G401.6 (cell line): ENCODE measurements around the gene ITGB1BP2.
A peak's percentile ranks its signal among the peaks of the same experiment; 100 is the strongest.
"Not testable (repeated sequence)": the region's sequence is repeated elsewhere in the genome, so short reads cannot be mapped to it uniquely, and the experiment has no call there.

ENCODE experiments used
- FAIRE-seq: peaks from 2 replicates; lab custom pipeline; 2012; peaks lifted over from hg19 to GRCh38; lab: Jason Lieb, UNC

The ITGB1BP2 gene

DNA sequence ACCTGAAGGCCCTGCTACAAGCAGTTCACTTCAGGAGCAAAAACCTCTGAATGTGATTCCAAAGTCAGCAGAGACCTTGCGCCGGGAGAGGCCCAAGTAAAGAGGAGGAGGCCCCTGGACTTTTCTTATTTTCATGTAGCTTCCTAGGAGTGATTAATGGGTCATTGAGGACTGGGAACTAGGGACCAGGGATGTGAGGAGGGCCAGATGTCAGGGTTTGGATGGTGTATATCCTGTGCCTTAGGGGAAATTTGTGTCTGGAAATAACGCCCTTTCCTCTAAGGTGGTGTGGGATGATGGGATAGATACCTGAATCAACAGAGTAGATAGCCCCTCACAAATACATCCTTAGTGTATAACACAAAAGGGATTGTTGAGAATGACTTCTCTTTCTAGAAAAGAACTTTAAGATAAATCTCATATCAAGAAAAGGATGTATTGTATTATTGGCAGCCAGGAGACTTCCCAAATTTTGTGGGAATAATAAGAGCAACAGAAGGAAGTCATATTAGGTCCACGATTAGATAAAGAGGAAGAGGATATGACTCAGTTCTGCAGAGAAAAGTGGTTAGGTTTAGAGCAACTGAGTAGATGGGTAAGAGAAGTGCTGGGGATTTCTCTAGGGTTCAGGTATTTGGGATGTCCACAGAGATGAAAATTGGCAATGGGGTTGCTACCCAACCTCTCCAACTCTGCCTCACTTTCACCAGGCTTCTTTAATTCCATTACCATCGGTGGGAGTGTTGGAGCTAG is 1.1 kb downstream of the ITGB1BP2 start:
- no peak for FAIRE-seq

DNA sequence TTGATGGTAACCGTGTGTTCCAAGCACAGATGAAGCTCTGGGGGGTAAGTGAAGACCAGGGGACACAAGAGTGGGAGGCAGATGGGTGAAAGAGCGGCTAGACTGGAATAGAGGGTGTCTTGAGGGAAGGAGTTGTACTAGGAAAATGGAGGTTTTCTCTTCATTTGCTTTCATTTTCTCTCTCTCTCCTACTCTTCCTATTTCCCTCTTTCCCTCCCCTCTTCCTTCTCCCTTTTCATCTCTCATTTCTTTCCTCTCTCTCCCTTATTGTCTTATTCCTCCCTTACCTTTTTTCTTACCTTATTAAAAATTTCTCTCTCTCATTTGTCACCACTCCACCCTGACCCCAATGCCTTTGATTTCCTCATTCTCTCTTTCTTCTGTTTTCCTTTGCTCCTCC is 3.0 kb downstream of the ITGB1BP2 start:
- FAIRE-seq, result no peak

GRCh38 chrX:71315917-71316316 is 14.4 kb downstream of the ITGB1BP2 start:
- FAIRE-seq, result no peak

DNA sequence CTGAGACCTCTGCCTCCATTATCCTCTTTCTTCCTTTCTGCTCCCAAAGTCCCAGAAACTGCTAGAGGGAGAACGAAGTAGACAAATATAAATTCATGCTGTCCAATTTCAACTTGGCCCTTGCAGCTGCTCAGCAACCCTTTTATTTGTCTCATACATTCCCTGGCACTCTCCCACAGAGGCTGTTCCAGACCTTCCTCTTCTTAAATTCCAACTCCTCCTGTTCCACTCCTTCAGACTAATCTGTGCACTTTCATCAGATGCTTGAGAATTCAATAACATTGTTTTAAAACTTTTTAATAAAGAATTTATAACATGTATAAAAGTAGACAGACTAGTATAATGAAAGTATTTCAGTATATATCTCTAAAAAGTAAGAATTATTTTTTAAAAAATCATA is 15.4 kb downstream of the ITGB1BP2 start:
- not testable (repeated sequence) for FAIRE-seq

GRCh38 chrX:71320126-71320525 is 18.6 kb downstream of the ITGB1BP2 start:
- FAIRE-seq, result no peak

GRCh38 chrX:71321731-71322130 is 20.2 kb downstream of the ITGB1BP2 start:
- FAIRE-seq, result no peak

DNA sequence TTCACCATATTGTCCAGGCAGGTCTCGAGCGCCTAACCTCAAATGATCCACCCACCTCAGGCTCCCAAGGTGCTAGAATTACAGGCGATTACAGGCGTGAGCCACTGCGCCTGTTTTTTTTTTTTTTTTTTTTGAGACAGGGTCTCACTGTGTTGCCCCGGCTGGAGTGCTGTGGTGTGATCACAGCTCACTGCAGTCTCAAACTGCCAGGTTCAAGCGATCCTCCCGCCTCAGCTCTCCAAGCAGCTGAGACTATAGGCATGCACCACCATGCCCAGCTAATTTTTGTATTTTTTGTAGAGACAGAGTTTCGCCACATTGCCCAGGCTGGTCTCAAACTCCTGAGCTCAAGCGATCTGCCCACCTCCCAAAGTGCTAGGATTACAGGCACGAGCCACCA is 22.9 kb downstream of the ITGB1BP2 start:
- FAIRE-seq, result not testable (repeated sequence)

DNA sequence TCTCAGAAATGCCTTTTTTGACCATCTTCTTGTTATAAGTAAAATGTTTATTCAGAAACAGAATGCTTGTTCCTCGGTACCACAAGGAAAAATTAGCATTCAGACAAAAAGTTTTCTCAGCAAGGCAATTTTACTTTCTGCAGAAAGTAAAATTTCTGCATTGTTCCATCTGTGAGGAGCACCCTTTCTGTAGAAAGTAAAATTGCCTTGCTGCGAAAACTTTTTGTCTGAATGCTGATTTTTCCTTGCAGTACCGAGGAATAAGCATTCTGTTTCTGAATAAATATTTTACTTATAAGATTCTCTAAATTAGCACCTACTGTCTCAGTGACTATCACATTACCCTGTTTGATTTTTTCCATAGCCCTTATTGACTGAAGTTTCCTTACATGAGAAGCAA is 24.8 kb downstream of the ITGB1BP2 start:
- FAIRE-seq, result no peak

GRCh38 chrX:71349151-71349665 is 47.7 kb downstream of the ITGB1BP2 start:
- FAIRE-seq, result not testable (repeated sequence)

- FAIRE-seq, result peak; percentile 44
Observed at GRCh38 chrX:71349867-71350266, 48.3 kb downstream of the ITGB1BP2 start.

DNA sequence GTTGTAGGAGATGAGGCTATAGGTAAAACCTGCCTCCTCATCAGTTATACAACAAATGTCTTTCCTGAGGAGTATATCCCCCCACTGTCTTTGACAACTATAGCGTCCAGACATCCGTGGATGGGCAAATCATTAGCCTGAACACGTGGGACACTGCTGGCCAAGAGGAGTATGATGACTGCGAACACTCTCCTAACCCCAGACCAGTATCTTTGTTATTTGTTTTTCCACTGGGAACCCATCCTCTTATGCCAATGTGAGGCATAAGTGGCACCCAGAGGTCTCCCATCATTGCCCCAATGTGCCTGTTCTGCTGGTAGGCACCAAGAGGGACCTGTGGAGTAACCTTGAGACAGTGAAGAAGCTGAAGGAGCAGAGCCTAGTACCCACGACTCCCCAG is 50.9 kb downstream of the ITGB1BP2 start:
- FAIRE-seq, result not testable (repeated sequence)
